Stomach (tissue), 4 donors: ENCODE results near the gene PPP4R4.

Experiments
- CTCF ChIP-seq, 7 experiments: fragments of 450-650 bp in 4 of 7; fragments of 200-600 bp in 3 of 7; sonication (generic) in 3 of 7; IDR thresholded peaks; one replicate each; pipeline ENCODE4 v1.5.1; 2016 to 2019; ENCODE audit warnings: antibody characterized with exemption in 7 of 7, control low read depth in 2 of 7, mild to moderate bottlenecking in 1 of 7
- EP300 ChIP-seq: sonication (generic); formaldehyde crosslinking; IDR thresholded peaks from one replicate; pipeline ENCODE4 v1.6.1; 2017; ENCODE audit warnings: antibody characterized with exemption
- POLR2A ChIP-seq, 4 donors: fragments of 450-650 bp; IDR thresholded peaks; one replicate each; pipeline ENCODE4 v1.6.1; 2016; ENCODE audit warnings: antibody characterized with exemption in 4 of 4, control low read depth in 2 of 4, mild to moderate bottlenecking in 1 of 4, moderate library complexity in 1 of 4
- POLR2AphosphoS5 ChIP-seq, 3 donors: sonication (generic); formaldehyde crosslinking; IDR thresholded peaks; one replicate each; pipeline ENCODE4 v1.6.1; 2016; ENCODE audit warnings: antibody characterized with exemption in 3 of 3

DNA sequence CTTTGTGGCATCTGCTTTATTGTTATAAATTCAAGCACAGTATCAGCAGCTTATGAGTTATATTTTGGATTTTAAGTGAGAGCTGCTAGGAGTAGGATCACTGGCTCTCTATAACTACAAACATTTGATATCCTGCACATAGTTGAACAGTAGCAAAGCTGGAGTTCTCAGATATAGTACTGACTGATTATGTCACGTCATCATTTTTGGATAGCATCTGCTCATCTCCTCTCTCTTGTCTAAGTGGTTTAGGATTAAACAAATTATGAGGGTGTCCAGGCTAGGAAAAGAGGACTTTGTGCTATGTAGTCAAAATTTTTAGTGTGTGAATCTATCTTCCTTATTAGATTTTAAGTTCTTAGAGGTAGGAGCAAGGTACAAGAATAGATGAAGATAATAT, 18.4 kb downstream of the PPP4R4 start:
- TF ChIP-seq POLR2A (IDR thresholded peaks at IDR 0.05) (no peak), CTCF (IDR thresholded peaks at IDR 0.05) (no peak), POLR2AphosphoS5 (IDR thresholded peaks at IDR 0.05) (no peak), EP300 (no peak)
